Panc1 (cell line): Measurements from ENCODE around the gene RBP5. TPM values are rescaled to one million over a fixed set of nuclear protein-coding genes. Genes with fewer than 3 reads are reported as not detected.

Source experiments
- ATAC-seq: fragments of 200-7000 bp; cut with Tn5 transposase; 2 replicates; pipeline ENCODE4 v1.9.1; 2020; ENCODE audit warnings: mild to moderate bottlenecking, moderate library complexity
- BruUV-seq: library from RNA; stranded (reverse); fragments of 400-500 nt; replicated peaks from 2 replicates; lab custom pipeline; 2021; lab: Mats Ljungman, UMichigan
- CTCF ChIA-PET: fragments of 300-600 bp; sonication (Branson Sonifier 250); formaldehyde crosslinking; loops from one replicate; lab custom pipeline; 2022; ENCODE audit warnings: antibody characterized with exemption; lab: Charles Lee
- POLR2A ChIA-PET: fragments of 300-600 bp; sonication (Branson Sonifier 250); formaldehyde crosslinking; loops from one replicate; lab custom pipeline; 2022; ENCODE audit warnings: antibody characterized with exemption; lab: Charles Lee
- DNase-seq: peaks from one replicate; pipeline ENCODE4 v3.0.0-alpha.2; 2010; ENCODE audit warnings: low read depth, low spot score
- H3K27ac ChIP-seq: 2 replicates; pipeline ENCODE4 v1.5.1; 2011; ENCODE audit warnings: mild to moderate bottlenecking, low read length, inconsistent platforms
- H3K27me3 ChIP-seq: fragments of 200-500 bp; sonication (Bioruptor generic); 2 replicates; pipeline ENCODE4 v1.6.0; 2014; ENCODE audit warnings: low read length, inconsistent platforms; ENCODE audit not compliant: control insufficient read depth, insufficient read depth
- H3K36me3 ChIP-seq: fragments of 200-500 bp; sonication (Bioruptor generic); 2 replicates; pipeline ENCODE4 v1.5.1; 2014; ENCODE audit warnings: inconsistent platforms, mild to moderate bottlenecking, low read length, moderate library complexity; ENCODE audit not compliant: control insufficient read depth, insufficient read depth
- H3K4me1 ChIP-seq: 2 replicates; pipeline ENCODE4 v1.5.1; 2011; ENCODE audit warnings: inconsistent platforms, mild to moderate bottlenecking, low read length, moderate library complexity; ENCODE audit not compliant: control insufficient read depth, insufficient read depth
- H3K4me3 ChIP-seq, 2 experiments: 2 replicates each; pipeline ENCODE4 v1.5.1; 2011 to 2012; ENCODE audit warnings: low read depth in 2 of 2, low read length in 2 of 2, mild to moderate bottlenecking in 2 of 2, inconsistent platforms in 1 of 2, moderate library complexity in 1 of 2
- H3K9me3 ChIP-seq: fragments of 200-500 bp; sonication (Bioruptor generic); 2 replicates; pipeline ENCODE4 v1.5.1; 2014; ENCODE audit warnings: low read depth, mild to moderate bottlenecking, inconsistent platforms, low read length, moderate library complexity; ENCODE audit not compliant: control insufficient read depth, insufficient read depth
- POLR2AphosphoS5 ChIP-seq: IDR thresholded peaks from 2 replicates; pipeline ENCODE4 v1.6.1; 2012; ENCODE audit warnings: mild to moderate bottlenecking, low read depth, low read length, moderate library complexity
- SIN3A ChIP-seq: IDR thresholded peaks from 2 replicates; pipeline ENCODE4 v1.6.1; 2012; ENCODE audit warnings: low read depth, mild to moderate bottlenecking, low read length, moderate library complexity, borderline replicate concordance; ENCODE audit not compliant: insufficient read depth
- TCF7L2 ChIP-seq: IDR thresholded peaks from 2 replicates; pipeline ENCODE4 v1.6.1; 2011; ENCODE audit warnings: mild to moderate bottlenecking, low read depth, low read length, inconsistent platforms
- in situ Hi-C: cut with HindIII; loops from 2 replicates; pipeline ENCODE4 v1.10.0; 2016; ENCODE audit warnings: low sequenced_read_pairs, low pct_unique_long_range_greater_than_20kb
- intact Hi-C: fragments of 100-400 bp; cut with micrococcal nuclease; formaldehyde crosslinking; loops from one replicate; pipeline ENCODE4 v1.10.0; 2022; ENCODE audit not compliant: unreplicated experiment
- total RNA-seq: library from RNA; stranded (reverse); gene quantifications from one replicate; pipeline ENCODE4 v1.2.1, GENCODE V29; 2021; ENCODE audit not compliant: unreplicated experiment
- TF ChIP-seq, protein P1 (sequence below), 2 experiments: IDR thresholded peaks; 2 replicates each; pipeline ENCODE4 v1.6.1; 2011 to 2012; ENCODE audit warnings: low read depth in 2 of 2, control low read depth in 1 of 2, low read length in 1 of 2, mild to moderate bottlenecking in 1 of 2, moderate library complexity in 1 of 2; ENCODE audit not compliant: insufficient read depth in 1 of 2
- TF ChIP-seq, protein P2 (sequence below): fragments of 450-650 bp; IDR thresholded peaks from 2 replicates; pipeline ENCODE4 v1.5.1; 2017; ENCODE audit warnings: mild to moderate bottlenecking

The RBP5 gene
- total RNA-seq, 1 experiment from 2014 or later: not detected

DNA sequence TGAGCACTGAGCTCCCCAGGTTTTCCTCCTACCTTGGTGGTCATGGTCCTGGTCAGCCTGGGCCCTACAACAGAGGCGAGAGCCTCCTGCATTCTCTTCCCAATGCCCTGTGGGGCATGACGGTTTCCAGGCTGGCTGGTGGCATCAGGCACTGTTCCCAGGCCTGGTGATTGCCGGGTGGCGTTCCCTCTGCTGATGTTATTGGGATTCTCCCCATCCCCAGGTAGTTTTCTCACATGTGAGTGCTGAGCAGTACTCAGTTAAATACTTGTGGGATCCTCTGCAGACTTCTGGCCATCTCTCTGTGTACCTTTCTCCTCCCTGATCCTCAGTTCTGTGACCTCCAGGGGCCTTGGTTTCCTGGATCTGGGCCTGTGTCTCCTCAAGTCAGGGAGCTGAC, 52.2 kb downstream of the RBP5 start:
- ChIA-PET CTCF (interaction anchor here (1.0 kb wide), 1 partner anchor 32 kb away, joined by 4 read pairs; no protein-coding TSS in a partner anchor), POLR2A (no interaction called here)
- no peaks in the 10 kb centered on the region for H3K36me3 ChIP-seq
- no peak for DNase-seq
- intact Hi-C loops (no loop called here), in situ Hi-C loops (no loop called here)
- no peaks in the 10 kb centered on the region for H3K9me3 ChIP-seq
- ATAC-seq: no peak
- no peak overlapping the region for H3K27ac ChIP-seq
- TF ChIP-seq, protein P1, sequence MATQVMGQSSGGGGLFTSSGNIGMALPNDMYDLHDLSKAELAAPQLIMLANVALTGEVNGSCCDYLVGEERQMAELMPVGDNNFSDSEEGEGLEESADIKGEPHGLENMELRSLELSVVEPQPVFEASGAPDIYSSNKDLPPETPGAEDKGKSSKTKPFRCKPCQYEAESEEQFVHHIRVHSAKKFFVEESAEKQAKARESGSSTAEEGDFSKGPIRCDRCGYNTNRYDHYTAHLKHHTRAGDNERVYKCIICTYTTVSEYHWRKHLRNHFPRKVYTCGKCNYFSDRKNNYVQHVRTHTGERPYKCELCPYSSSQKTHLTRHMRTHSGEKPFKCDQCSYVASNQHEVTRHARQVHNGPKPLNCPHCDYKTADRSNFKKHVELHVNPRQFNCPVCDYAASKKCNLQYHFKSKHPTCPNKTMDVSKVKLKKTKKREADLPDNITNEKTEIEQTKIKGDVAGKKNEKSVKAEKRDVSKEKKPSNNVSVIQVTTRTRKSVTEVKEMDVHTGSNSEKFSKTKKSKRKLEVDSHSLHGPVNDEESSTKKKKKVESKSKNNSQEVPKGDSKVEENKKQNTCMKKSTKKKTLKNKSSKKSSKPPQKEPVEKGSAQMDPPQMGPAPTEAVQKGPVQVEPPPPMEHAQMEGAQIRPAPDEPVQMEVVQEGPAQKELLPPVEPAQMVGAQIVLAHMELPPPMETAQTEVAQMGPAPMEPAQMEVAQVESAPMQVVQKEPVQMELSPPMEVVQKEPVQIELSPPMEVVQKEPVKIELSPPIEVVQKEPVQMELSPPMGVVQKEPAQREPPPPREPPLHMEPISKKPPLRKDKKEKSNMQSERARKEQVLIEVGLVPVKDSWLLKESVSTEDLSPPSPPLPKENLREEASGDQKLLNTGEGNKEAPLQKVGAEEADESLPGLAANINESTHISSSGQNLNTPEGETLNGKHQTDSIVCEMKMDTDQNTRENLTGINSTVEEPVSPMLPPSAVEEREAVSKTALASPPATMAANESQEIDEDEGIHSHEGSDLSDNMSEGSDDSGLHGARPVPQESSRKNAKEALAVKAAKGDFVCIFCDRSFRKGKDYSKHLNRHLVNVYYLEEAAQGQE (IDR thresholded peaks at IDR 0.05; ENCODE audit: insufficient read depth in 1 of 2, low read depth in 2 of 2, low read length in 1 of 2): no peak
- TF ChIP-seq TCF7L2: no peak
- TF ChIP-seq SIN3A: no peak
- TF ChIP-seq, protein P2, sequence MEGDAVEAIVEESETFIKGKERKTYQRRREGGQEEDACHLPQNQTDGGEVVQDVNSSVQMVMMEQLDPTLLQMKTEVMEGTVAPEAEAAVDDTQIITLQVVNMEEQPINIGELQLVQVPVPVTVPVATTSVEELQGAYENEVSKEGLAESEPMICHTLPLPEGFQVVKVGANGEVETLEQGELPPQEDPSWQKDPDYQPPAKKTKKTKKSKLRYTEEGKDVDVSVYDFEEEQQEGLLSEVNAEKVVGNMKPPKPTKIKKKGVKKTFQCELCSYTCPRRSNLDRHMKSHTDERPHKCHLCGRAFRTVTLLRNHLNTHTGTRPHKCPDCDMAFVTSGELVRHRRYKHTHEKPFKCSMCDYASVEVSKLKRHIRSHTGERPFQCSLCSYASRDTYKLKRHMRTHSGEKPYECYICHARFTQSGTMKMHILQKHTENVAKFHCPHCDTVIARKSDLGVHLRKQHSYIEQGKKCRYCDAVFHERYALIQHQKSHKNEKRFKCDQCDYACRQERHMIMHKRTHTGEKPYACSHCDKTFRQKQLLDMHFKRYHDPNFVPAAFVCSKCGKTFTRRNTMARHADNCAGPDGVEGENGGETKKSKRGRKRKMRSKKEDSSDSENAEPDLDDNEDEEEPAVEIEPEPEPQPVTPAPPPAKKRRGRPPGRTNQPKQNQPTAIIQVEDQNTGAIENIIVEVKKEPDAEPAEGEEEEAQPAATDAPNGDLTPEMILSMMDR: no peak
- no peak for TF ChIP-seq POLR2AphosphoS5
- no TSS peak for BruUV-seq
- H3K4me1 ChIP-seq: no peaks in the 10 kb centered on the region
- no peaks in the 10 kb centered on the region for H3K27me3 ChIP-seq
- no peak overlapping the region for H3K4me3 ChIP-seq

- no peaks in the 10 kb centered on the region for H3K9me3 ChIP-seq
- H3K27ac ChIP-seq: no peak overlapping the region
- TF ChIP-seq, protein P1 (IDR thresholded peaks at IDR 0.05; ENCODE audit: insufficient read depth in 1 of 2, low read depth in 2 of 2, low read length in 1 of 2): no peak
- TF ChIP-seq, protein P2: no peak
- TF ChIP-seq TCF7L2 (no peak), SIN3A (no peak), POLR2AphosphoS5 (no peak)
- no peak overlapping the region for H3K4me3 ChIP-seq
- ATAC-seq: no peak
- BruUV-seq: no TSS peak
- intact Hi-C loops (no loop called here), in situ Hi-C loops (no loop called here)
- ChIA-PET POLR2A (no interaction called here), CTCF (interaction anchor here (1.0 kb wide), 1 partner anchor 32 kb away, joined by 4 read pairs; no protein-coding TSS in a partner anchor)
- H3K36me3 ChIP-seq: no peaks in the 10 kb centered on the region
- H3K4me1 ChIP-seq: no peaks in the 10 kb centered on the region
- no peaks in the 10 kb centered on the region for H3K27me3 ChIP-seq
- DNase-seq: no peak
Observed at GRCh38 chr12:7075939-7076338, 52.8 kb downstream of the RBP5 start.
